Transverse colon (tissue), 4 donors: ENCODE data around the gene IP6K2. TPM values are rescaled to one million over a fixed set of nuclear protein-coding genes. Genes with fewer than 3 reads are reported as not detected.
A peak's percentile ranks its signal among the peaks of the same experiment; 100 is the strongest.

ENCODE experiments used
- DNase-seq: peaks from one replicate; pipeline ENCODE4 v3.0.0-alpha.2; 2019
- H3K27ac ChIP-seq, 4 donors: fragments of 200-600 bp; sonication (generic); 2 replicates each; pipeline ENCODE4 v1.5.1; 2016 to 2018; ENCODE audit warnings: inconsistent platforms in 4 of 4
- H3K27me3 ChIP-seq: fragments of 200-600 bp; sonication (generic); 2 replicates; pipeline ENCODE4 v1.5.1; 2017; ENCODE audit warnings: inconsistent platforms
- H3K36me3 ChIP-seq, 4 donors: fragments of 200-600 bp; sonication (generic); 2 replicates each; pipeline ENCODE4 v1.5.1; 2017 to 2019; ENCODE audit warnings: inconsistent platforms in 4 of 4
- H3K4me1 ChIP-seq, 4 donors: fragments of 200-600 bp; sonication (generic); 2 replicates each; pipeline ENCODE4 v1.5.1; 2017 to 2020; ENCODE audit warnings: inconsistent platforms in 4 of 4
- H3K4me3 ChIP-seq, 4 donors: fragments of 200-600 bp; sonication (generic); 1 replicate in 1 of 4; 2 replicates in 3 of 4; pipeline versions ENCODE4 v1.5.1 to v1.6.1; 2017 to 2019; ENCODE audit warnings: inconsistent platforms in 4 of 4
- H3K9me3 ChIP-seq, 2 donors: fragments of 200-600 bp; sonication (generic); 2 replicates each; pipeline ENCODE4 v1.5.1; 2017 to 2019; ENCODE audit warnings: inconsistent platforms in 2 of 2
- CTCF ChIP-seq, 5 experiments: fragments of 200-600 bp in 3 of 5; fragments of 450-650 bp in 2 of 5; sonication (generic) in 3 of 5; IDR thresholded peaks; 1 replicate in 2 of 5; 2 replicates in 3 of 5; pipeline ENCODE4 v1.5.1; 2016 to 2017; ENCODE audit warnings: antibody characterized with exemption in 5 of 5, inconsistent platforms in 3 of 5, mild to moderate bottlenecking in 2 of 5, moderate library complexity in 1 of 5
- EP300 ChIP-seq: sonication (generic); formaldehyde crosslinking; IDR thresholded peaks from one replicate; pipeline ENCODE4 v1.6.1; 2017; ENCODE audit warnings: antibody characterized with exemption, low read depth
- POLR2A ChIP-seq: fragments of 450-650 bp; IDR thresholded peaks from one replicate; pipeline ENCODE4 v1.6.1; 2016; ENCODE audit warnings: antibody characterized with exemption, mild to moderate bottlenecking, moderate library complexity
- POLR2AphosphoS5 ChIP-seq, 3 donors: sonication (generic); formaldehyde crosslinking; IDR thresholded peaks; one replicate each; pipeline ENCODE4 v1.6.1; 2016; ENCODE audit warnings: antibody characterized with exemption in 3 of 3
- WGBS, 2 donors: methylation state at CpG; one replicate each; pipeline ENCODE4 v1.1.5; 2018; ENCODE audit warnings: low coverage in 1 of 2; 5-methylcytosine and 5-hydroxymethylcytosine counted together
- in situ Hi-C, 4 donors: fragments of 200-750 bp; cut with MboI; loops; one replicate each; pipeline versions ENCODE4 v1.15.0 to v1.15.1; 2017; ENCODE audit warnings: low sequenced_read_pairs in 3 of 4, low pct_ligation_motif_present in 1 of 4, low pct_unique_long_range_greater_than_20kb in 1 of 4
- intact Hi-C: fragments of 100-400 bp; cut with DNase I; formaldehyde crosslinking; loops from one replicate; pipeline ENCODE4 v1.15.1; 2023; ENCODE audit warnings: low total_unique reads
- total RNA-seq, 4 donors: library from RNA; depleted of rRNA; stranded (reverse); fragments of >200 nt; gene quantifications; one replicate each; pipeline ENCODE4 v1.1.0, GENCODE V29; 2016

The IP6K2 gene
- total RNA-seq, 4 donors from 2014 or later = 169 to 255 (median 225) TPM

- in situ Hi-C loops (no loop called here), intact Hi-C loops (no loop called here)
- peaks cover 0 to 16% (median 9%) of the 10 kb centered on the region in 4 donors for H3K4me1 ChIP-seq
- no peaks in the 10 kb centered on the region for H3K36me3 ChIP-seq
- H3K9me3 ChIP-seq = no peaks in the 10 kb centered on the region
- peak overlapping the region; percentile 66 to 77 (median 68) for H3K27ac ChIP-seq
- H3K27me3 ChIP-seq = peaks cover 2% of the 10 kb centered on the region
- peak overlapping the region; percentile 32 to 71 (median 58) for H3K4me3 ChIP-seq
- peak; percentile 79 for DNase-seq
- 0 to 19% methylated on average over 1 to 90 of the region's 94 CpGs for WGBS, 2 donors
- TF ChIP-seq CTCF (IDR thresholded peaks at IDR 0.05) (peak; percentile 18 to 85 (median 64)), POLR2A (no peak)
Measured at GRCh38 chr3:48656061-48656840, 60.8 kb downstream of the IP6K2 start.

- DNase-seq = no peak
- 40 to 51% methylated on average over 3 to 29 of the region's 30 CpGs for WGBS, 2 donors
- TF ChIP-seq POLR2AphosphoS5 (IDR thresholded peaks at IDR 0.05) (no peak), POLR2A (no peak), CTCF (IDR thresholded peaks at IDR 0.05) (no peak), EP300 (no peak)
- Histone ChIP-seq H3K36me3 (no peaks in the 10 kb centered on the region), H3K27ac (peak overlapping the region; percentile 66 to 77 (median 68)), H3K4me3 (peak overlapping the region; percentile 32 to 71 (median 58)), H3K4me1 (peaks cover 0 to 14% (median 6%) of the 10 kb centered on the region in 4 donors), H3K9me3 (no peaks in the 10 kb centered on the region), H3K27me3 (no peaks in the 10 kb centered on the region)
- intact Hi-C loops = no loop called here
- in situ Hi-C loops = no loop called here
Measured at GRCh38 chr3:48655606-48656005, 61.4 kb downstream of the IP6K2 start.

- no peaks in the 10 kb centered on the region for H3K36me3 ChIP-seq
- no peaks in the 10 kb centered on the region for H3K9me3 ChIP-seq
- no peak overlapping the region for H3K4me3 ChIP-seq
- no peak overlapping the region for H3K27ac ChIP-seq
- in situ Hi-C loops (no loop called here), intact Hi-C loops (no loop called here)
- H3K4me1 ChIP-seq = peaks cover 0 to 14% (median 6%) of the 10 kb centered on the region in 4 donors
- TF ChIP-seq EP300 = no peak
- H3K27me3 ChIP-seq = no peaks in the 10 kb centered on the region
- WGBS, 2 donors = 94% methylated on average over 12 of the region's 12 CpGs; no CpG with 5 or more reads in 1 of the 2 donors
- no peak for DNase-seq
Measured at GRCh38 chr3:48655063-48655462, 62.0 kb downstream of the IP6K2 start.

DNA sequence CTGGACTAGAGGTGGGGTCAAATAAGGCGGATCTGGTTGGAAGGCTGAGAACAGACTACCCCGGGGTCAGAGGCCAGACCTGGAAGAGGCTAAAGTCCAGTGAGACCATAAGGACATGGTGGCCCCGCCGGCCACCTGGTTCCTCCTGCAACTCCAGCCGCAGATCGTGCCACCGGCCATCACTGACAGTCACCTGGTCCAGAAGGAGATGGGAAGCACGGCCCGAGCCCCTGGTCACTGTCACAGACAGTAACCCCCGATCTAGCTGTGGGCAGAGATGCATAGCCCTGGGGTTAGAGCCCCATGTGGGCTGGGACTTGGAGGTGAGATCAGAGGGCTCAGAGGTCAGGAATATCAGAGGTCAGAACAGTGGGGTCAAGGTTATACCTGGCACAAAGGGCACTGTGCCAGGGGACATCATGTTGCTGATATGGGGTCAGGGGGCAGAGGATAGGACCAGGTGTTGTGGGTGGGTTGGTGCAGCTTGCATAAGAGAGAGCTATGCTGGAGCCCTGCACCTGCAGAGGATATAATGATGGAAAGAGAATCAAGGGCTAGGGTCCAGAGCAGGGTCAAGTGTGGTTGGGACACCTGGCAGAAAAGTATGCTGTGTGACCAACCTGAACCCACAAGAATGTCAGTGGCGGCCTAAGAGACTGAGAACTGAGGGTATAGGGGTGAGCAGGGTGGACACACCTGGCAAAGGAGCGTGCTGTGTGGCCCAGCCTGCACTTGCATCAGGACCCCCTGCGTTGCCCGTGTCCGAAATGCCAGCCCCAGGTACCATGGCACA, 63.9 kb downstream of the IP6K2 start:
- 82 to 94% methylated on average over 3 to 15 of the region's 15 CpGs for WGBS, 2 donors
- Histone ChIP-seq H3K9me3 (no peaks in the 10 kb centered on the region), H3K27me3 (no peaks in the 10 kb centered on the region), H3K4me3 (no peak overlapping the region), H3K36me3 (no peaks in the 10 kb centered on the region), H3K4me1 (peaks cover 0 to 14% (median 6%) of the 10 kb centered on the region in 4 donors), H3K27ac (no peak overlapping the region)
- TF ChIP-seq POLR2AphosphoS5 (IDR thresholded peaks at IDR 0.05) = no peak
- no peak for TF ChIP-seq EP300
- TF ChIP-seq CTCF (IDR thresholded peaks at IDR 0.05) = no peak
- no peak for TF ChIP-seq POLR2A
- no peak for DNase-seq
- intact Hi-C loops = loop anchor here (1.0 kb wide), 1 partner anchor 131 kb away; no protein-coding TSS in a partner anchor
- in situ Hi-C loops = no loop called here
